ENCODE data around the gene NME5. TPM values are rescaled to one million over a fixed set of nuclear protein-coding genes. Genes with fewer than 3 reads are reported as not detected.

NME5 gene
- total and polyA plus RNA-seq, 3 donors from 2014 or later = 22.4 to 129 (median 35.1) TPM

DNA sequence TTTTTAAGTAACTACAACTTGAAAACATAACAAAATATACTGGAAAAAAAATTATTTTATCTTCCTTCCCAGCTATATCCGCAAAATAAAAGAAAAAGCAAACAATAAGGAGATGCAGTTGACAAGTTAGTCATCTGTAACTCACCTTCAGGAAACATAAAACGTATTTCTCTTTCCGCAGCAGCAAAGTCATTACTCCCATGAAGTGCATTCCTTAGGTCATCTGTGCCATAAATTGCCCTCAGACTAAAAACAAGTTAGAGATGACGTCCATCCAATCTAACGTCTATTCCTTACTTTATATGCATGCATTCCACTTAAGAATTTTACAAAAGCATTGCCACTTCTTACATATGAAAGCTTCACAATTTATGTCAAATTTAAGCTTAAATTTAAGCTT lies 10.9 kb downstream of the NME5 start:
- DNase-seq = no peak
- intact Hi-C loops (cut with DNase I; ENCODE audit: low total_unique reads) = no loop called here
- no peaks in the 10 kb centered on the region for H3K36me3 ChIP-seq (ENCODE audit: low read depth, missing control alignments)
- no peak overlapping the region for H3K4me3 ChIP-seq
- no peaks in the 10 kb centered on the region for H3K9me3 ChIP-seq
- WGBS, 2 donors = 70% methylated on average over 5 of the region's 5 CpGs
- no peaks in the 10 kb centered on the region for H3K4me1 ChIP-seq
- no peak overlapping the region for H3K27ac ChIP-seq
- no peaks in the 10 kb centered on the region for H3K27me3 ChIP-seq
- TF ChIP-seq, protein P1, sequence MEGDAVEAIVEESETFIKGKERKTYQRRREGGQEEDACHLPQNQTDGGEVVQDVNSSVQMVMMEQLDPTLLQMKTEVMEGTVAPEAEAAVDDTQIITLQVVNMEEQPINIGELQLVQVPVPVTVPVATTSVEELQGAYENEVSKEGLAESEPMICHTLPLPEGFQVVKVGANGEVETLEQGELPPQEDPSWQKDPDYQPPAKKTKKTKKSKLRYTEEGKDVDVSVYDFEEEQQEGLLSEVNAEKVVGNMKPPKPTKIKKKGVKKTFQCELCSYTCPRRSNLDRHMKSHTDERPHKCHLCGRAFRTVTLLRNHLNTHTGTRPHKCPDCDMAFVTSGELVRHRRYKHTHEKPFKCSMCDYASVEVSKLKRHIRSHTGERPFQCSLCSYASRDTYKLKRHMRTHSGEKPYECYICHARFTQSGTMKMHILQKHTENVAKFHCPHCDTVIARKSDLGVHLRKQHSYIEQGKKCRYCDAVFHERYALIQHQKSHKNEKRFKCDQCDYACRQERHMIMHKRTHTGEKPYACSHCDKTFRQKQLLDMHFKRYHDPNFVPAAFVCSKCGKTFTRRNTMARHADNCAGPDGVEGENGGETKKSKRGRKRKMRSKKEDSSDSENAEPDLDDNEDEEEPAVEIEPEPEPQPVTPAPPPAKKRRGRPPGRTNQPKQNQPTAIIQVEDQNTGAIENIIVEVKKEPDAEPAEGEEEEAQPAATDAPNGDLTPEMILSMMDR (IDR thresholded peaks at IDR 0.05) = no peak
- no peak for TF ChIP-seq POLR2A (IDR thresholded peaks at IDR 0.05)

DNA sequence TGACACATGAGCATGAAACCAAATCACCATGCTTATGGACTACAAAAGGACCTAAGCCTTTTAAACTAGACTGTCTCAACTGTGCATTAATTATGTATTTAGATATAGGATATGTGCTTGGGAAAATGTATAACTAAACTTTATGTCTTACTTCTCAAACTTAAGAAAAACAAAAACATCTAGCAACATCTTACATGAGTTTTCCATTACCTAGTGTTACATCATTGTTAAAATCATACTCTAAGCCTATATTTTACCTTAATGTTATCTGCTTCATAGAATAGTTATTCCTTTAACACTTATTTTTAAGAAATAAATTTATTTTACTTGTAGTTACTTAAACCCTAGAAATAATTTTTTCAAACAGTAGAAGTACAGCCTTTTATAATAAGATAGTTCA lies 24.0 kb downstream of the NME5 start:
- no peaks in the 10 kb centered on the region for H3K36me3 ChIP-seq (ENCODE audit: low read depth, missing control alignments)
- intact Hi-C loops (cut with DNase I; ENCODE audit: low total_unique reads) = no loop called here
- no peaks in the 10 kb centered on the region for H3K9me3 ChIP-seq
- no peaks in the 10 kb centered on the region for H3K4me1 ChIP-seq
- no peak overlapping the region for H3K27ac ChIP-seq
- no peak for DNase-seq
- no peak for TF ChIP-seq POLR2A (IDR thresholded peaks at IDR 0.05)
- TF ChIP-seq, protein P1 (IDR thresholded peaks at IDR 0.05) = no peak
- H3K4me3 ChIP-seq = no peak overlapping the region
- H3K27me3 ChIP-seq = no peaks in the 10 kb centered on the region

DNA sequence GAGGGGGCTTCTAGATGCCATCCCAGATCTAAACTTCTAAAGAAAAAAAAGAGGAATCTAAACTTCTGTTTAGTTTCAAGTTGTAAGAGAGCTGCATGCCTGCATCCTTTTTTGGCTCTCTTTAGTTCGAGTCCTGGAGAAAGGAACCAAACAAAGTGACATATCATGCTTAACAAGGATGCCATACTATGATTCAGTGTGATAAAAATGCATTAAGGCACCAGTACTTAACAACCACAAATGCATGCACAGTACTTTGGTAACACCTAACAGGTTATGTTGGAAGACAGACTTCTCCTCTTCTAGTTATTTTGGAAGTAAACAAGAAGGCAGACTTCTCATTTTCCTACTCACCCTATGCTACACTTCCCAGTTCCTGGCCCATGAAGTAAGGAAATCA lies 27.3 kb downstream of the NME5 start:
- TF ChIP-seq, protein P1 (IDR thresholded peaks at IDR 0.05) = no peak
- no peak for TF ChIP-seq POLR2A (IDR thresholded peaks at IDR 0.05)
- intact Hi-C loops (cut with DNase I; ENCODE audit: low total_unique reads) = no loop called here
- DNase-seq = no peak
- no peak overlapping the region for H3K4me3 ChIP-seq
- no peaks in the 10 kb centered on the region for H3K9me3 ChIP-seq
- H3K27ac ChIP-seq = no peak overlapping the region
- no peaks in the 10 kb centered on the region for H3K36me3 ChIP-seq (ENCODE audit: low read depth, missing control alignments)
- H3K27me3 ChIP-seq = no peaks in the 10 kb centered on the region
- 60 to 68% methylated on average over 1 of the region's 1 CpG for WGBS, 2 donors
- H3K4me1 ChIP-seq = no peaks in the 10 kb centered on the region

DNA sequence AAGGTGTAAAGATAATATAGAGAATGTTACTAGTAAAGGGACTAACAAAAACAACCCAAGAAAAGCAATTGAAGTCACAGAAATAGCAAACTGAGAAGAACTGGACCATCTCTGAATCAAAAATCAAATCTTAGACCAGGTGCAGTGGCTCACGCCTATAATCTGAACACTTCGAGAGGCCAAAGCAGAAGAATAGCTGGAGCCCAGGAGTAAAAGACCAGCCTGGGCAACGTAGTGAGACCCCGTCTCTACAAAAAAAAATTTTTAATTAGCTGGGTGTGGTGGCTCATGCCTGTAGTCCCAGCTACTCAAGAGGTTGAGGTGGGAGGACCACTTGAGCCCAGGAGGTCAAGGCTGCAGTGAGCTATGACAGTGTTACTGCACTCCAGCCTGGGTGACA lies 28.0 kb downstream of the NME5 start:
- H3K27me3 ChIP-seq = no peaks in the 10 kb centered on the region
- H3K9me3 ChIP-seq = no peaks in the 10 kb centered on the region
- no peaks in the 10 kb centered on the region for H3K4me1 ChIP-seq
- DNase-seq = no peak
- no peaks in the 10 kb centered on the region for H3K36me3 ChIP-seq (ENCODE audit: low read depth, missing control alignments)
- no peak for TF ChIP-seq POLR2A (IDR thresholded peaks at IDR 0.05)
- TF ChIP-seq, protein P1 (IDR thresholded peaks at IDR 0.05) = no peak
- no peak overlapping the region for H3K4me3 ChIP-seq
- intact Hi-C loops (cut with DNase I; ENCODE audit: low total_unique reads) = no loop called here
- WGBS, 2 donors = 81 to 88% methylated on average over 4 of the region's 4 CpGs
- no peak overlapping the region for H3K27ac ChIP-seq

DNA sequence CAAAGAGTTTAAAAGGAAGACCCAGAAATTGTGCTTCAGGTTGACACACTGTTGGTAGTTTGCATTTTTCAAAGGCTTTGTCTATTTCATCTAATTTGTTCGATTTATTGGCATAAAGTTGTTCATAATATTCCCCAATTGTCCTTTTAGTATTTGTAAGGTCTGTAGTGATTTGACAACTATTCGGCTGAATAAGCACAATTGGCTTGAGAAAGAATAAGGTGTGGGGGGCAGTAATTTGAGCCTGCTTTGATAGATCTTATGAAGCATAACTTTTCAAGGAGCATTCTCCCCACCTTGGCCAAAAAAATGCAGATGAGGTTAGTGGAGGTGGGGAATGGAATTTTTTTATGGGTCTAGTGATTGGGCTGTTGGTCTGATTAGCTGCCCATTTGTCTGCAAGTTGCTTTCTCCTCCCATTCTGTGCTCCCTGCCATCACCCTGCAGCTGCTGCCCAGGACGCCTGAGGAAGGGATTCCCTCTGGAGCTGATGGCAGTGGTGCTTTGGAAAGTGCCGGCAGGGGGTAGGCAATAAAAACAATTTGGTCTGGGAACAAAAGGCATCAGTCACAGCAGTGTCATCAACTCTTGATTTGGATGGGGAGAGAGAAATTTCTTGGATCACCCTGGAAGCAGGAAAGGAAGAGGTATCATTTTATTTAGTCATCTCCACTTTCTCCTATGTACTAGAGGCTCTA lies 28.8 kb downstream of the NME5 start:
- Histone ChIP-seq H3K9me3 (no peaks in the 10 kb centered on the region), H3K27ac (no peak overlapping the region), H3K4me3 (no peak overlapping the region), H3K36me3 (ENCODE audit: low read depth, missing control alignments) (no peaks in the 10 kb centered on the region), H3K27me3 (no peaks in the 10 kb centered on the region), H3K4me1 (no peaks in the 10 kb centered on the region)
- TF ChIP-seq POLR2A (IDR thresholded peaks at IDR 0.05) = no peak
- TF ChIP-seq, protein P1 (IDR thresholded peaks at IDR 0.05) = no peak
- intact Hi-C loops (cut with DNase I; ENCODE audit: low total_unique reads) = no loop called here
- DNase-seq = no peak
- WGBS, 2 donors = 58 to 75% methylated on average over 4 of the region's 4 CpGs

Data from testis (tissue), 3 donors.